Mesendoderm (in vitro differentiated cells): ENCODE results near the gene NNT.
"Not testable (repeated sequence)": the region's sequence is repeated elsewhere in the genome, so short reads cannot be mapped to it uniquely, and the experiment has no call there.

Source experiments
- DNase-seq: peaks from one replicate; pipeline ENCODE4 v3.0.0; 2013
- H2AK5ac ChIP-seq: 2 replicates; pipeline ENCODE4 v1.6.1; 2013; ENCODE audit warnings: low read length, inconsistent platforms
- H2BK120ac ChIP-seq: 2 replicates; pipeline ENCODE4 v1.6.1; 2013; ENCODE audit warnings: low read depth, mild to moderate bottlenecking, low read length, moderate library complexity, mixed read lengths
- H2BK15ac ChIP-seq: replicated peaks from 2 replicates; pipeline ENCODE4 v1.6.1; 2013; ENCODE audit warnings: low read depth, mild to moderate bottlenecking, moderate library complexity
- H2BK5ac ChIP-seq: 2 replicates; pipeline ENCODE4 v1.6.1; 2013; ENCODE audit warnings: low read length, inconsistent platforms
- H3K18ac ChIP-seq: 2 replicates; pipeline ENCODE4 v1.6.1; 2013; ENCODE audit warnings: mild to moderate bottlenecking, low read length, mixed read lengths
- H3K23ac ChIP-seq: one replicate; pipeline ENCODE4 v1.6.1; 2013; ENCODE audit warnings: low read length
- H3K27ac ChIP-seq: 2 replicates; pipeline ENCODE4 v1.5.1; 2013; ENCODE audit warnings: low read depth, mild to moderate bottlenecking, inconsistent platforms, low read length, moderate library complexity
- H3K27me3 ChIP-seq: 2 replicates; pipeline ENCODE4 v1.6.1; 2013; ENCODE audit warnings: low read length, control low read depth, mild to moderate bottlenecking, inconsistent platforms; ENCODE audit not compliant: insufficient read depth, poor library complexity
- H3K36me3 ChIP-seq: 2 replicates; pipeline ENCODE4 v1.6.1; 2013; ENCODE audit warnings: low read length, inconsistent platforms; ENCODE audit not compliant: control insufficient read depth, insufficient read depth
- H3K4ac ChIP-seq: one replicate; pipeline ENCODE4 v1.6.1; 2013; ENCODE audit warnings: low read depth, mild to moderate bottlenecking, low read length, moderate library complexity
- H3K4me1 ChIP-seq: 2 replicates; pipeline ENCODE4 v1.6.1; 2013; ENCODE audit warnings: low read depth, low read length, inconsistent platforms; ENCODE audit not compliant: control insufficient read depth
- H3K4me2 ChIP-seq: 2 replicates; pipeline ENCODE4 v1.6.1; 2013; ENCODE audit warnings: low read length
- H3K4me3 ChIP-seq: 2 replicates; pipeline ENCODE4 v1.5.1; 2013; ENCODE audit warnings: mild to moderate bottlenecking, low read length
- H3K56ac ChIP-seq: one replicate; pipeline ENCODE4 v1.6.1; 2013; ENCODE audit warnings: low read length
- H3K79me1 ChIP-seq: 2 replicates; pipeline ENCODE4 v1.6.1; 2013; ENCODE audit warnings: low read length, inconsistent platforms
- H3K79me2 ChIP-seq: 2 replicates; pipeline ENCODE4 v1.6.1; 2013; ENCODE audit warnings: mild to moderate bottlenecking, low read length; ENCODE audit not compliant: control insufficient read depth, insufficient read depth
- H3K9ac ChIP-seq: 2 replicates; pipeline ENCODE4 v1.6.1; 2013; ENCODE audit warnings: low read length, inconsistent platforms
- H4K5ac ChIP-seq: one replicate; pipeline ENCODE4 v1.6.1; 2013; ENCODE audit warnings: low read length
- H4K8ac ChIP-seq: one replicate; pipeline ENCODE4 v1.6.1; 2013; ENCODE audit warnings: low read depth, mild to moderate bottlenecking, control low read depth, low read length, moderate library complexity
- WGBS: extraction: QIAGEN DNeasy Blood & Tissue Kit; methylation state at CpG from one replicate; pipeline ENCODE4 v1.1.7; 2013; ENCODE audit warnings: low lambda C conversion rate, missing lambda C conversion rate; ENCODE audit not compliant: insufficient coverage; ENCODE audit errors: extremely low coverage; 5-methylcytosine and 5-hydroxymethylcytosine counted together

Gene NNT

DNA sequence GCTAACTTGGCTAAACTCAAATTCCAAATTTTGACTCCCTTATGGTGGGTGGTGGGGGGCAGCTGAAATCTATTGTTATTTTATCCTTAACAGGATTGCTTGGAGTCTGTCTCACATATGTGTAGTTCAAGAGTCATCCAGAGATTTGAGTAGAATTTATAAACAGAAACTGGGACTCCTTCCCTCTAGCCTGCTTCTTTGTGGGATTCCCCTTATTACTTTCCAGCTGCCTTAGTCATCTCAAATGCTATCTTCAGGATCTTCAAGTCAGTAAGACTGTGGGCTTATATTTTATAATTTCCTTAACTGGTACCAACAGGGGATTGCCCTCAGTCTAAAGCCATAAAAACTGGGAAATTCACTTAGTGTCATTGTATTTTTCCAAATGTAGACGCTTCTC, 55.5 kb downstream of the NNT start:
- H4K8ac ChIP-seq = no peak overlapping the region
- H3K79me1 ChIP-seq = no peaks in the 10 kb centered on the region
- H3K9ac ChIP-seq = no peak overlapping the region
- H3K4me2 ChIP-seq = no peak overlapping the region
- H3K36me3 ChIP-seq = no peaks in the 10 kb centered on the region
- H3K56ac ChIP-seq = no peak overlapping the region
- no peak overlapping the region for H3K4ac ChIP-seq
- H4K5ac ChIP-seq = no peak overlapping the region
- no peak overlapping the region for H2BK120ac ChIP-seq
- H3K27ac ChIP-seq = no peak overlapping the region
- H3K23ac ChIP-seq = no peak overlapping the region
- H2BK15ac ChIP-seq = no peak overlapping the region
- H2BK5ac ChIP-seq = no peak overlapping the region
- no peaks in the 10 kb centered on the region for H3K4me1 ChIP-seq
- H3K18ac ChIP-seq = no peak overlapping the region
- no peaks in the 10 kb centered on the region for H3K27me3 ChIP-seq
- H2AK5ac ChIP-seq = no peak overlapping the region
- H3K79me2 ChIP-seq = no peaks in the 10 kb centered on the region
- no peak overlapping the region for H3K4me3 ChIP-seq
- WGBS = no CpG with 5 or more reads among the region's 1 CpG
- no peak for DNase-seq

DNA sequence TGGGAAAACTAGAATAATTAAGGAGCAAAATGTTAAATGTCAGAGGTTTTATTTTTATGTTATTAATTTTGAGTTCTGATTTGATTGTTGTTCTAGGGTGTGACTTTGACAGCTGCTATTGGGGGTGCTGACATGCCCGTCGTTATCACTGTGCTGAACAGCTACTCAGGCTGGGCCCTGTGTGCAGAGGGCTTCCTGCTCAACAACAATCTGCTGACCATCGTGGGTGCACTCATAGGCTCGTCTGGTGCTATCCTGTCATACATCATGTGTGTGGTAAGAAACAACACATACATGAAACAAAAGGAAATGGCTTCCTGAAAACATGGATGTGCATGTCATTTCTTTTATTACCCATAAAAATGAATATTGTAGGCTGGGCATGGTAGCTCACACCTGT, 56.1 kb downstream of the NNT start:
- H3K18ac ChIP-seq = no peak overlapping the region
- no peak overlapping the region for H3K27ac ChIP-seq
- no peak overlapping the region for H2BK120ac ChIP-seq
- no peak overlapping the region for H3K4me2 ChIP-seq
- no peak overlapping the region for H3K9ac ChIP-seq
- no peaks in the 10 kb centered on the region for H3K36me3 ChIP-seq
- no peaks in the 10 kb centered on the region for H3K27me3 ChIP-seq
- no peak overlapping the region for H2BK5ac ChIP-seq
- no peak overlapping the region for H4K8ac ChIP-seq
- no peak overlapping the region for H2AK5ac ChIP-seq
- DNase-seq = no peak
- WGBS = no CpG with 5 or more reads among the region's 4 CpGs
- no peak overlapping the region for H3K23ac ChIP-seq
- H4K5ac ChIP-seq = no peak overlapping the region
- H3K79me1 ChIP-seq = no peaks in the 10 kb centered on the region
- no peaks in the 10 kb centered on the region for H3K79me2 ChIP-seq
- no peak overlapping the region for H3K56ac ChIP-seq
- no peak overlapping the region for H3K4me3 ChIP-seq
- no peak overlapping the region for H3K4ac ChIP-seq
- no peaks in the 10 kb centered on the region for H3K4me1 ChIP-seq
- no peak overlapping the region for H2BK15ac ChIP-seq

DNA sequence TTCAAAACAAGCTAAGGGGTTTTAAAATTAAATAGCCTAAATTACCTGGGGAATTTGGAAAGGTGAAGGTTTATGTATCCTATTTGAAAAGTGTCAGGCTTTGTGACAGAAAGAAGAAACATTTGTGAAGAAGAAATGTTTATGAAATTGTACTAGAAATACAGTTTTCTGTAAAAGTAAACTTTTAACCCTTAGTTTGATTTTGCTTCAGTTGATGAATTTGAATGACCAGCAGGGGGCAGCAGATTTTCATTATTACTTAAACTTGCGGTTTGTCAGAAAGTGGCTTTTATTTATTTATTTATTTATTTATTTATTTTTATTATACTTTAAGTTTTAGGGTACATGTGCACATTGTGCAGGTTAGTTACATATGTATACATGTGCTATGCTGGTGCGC, 58.1 kb downstream of the NNT start:
- Histone ChIP-seq H3K4ac (no peak overlapping the region), H3K4me1 (no peaks in the 10 kb centered on the region), H2BK120ac (no peak overlapping the region), H3K9ac (no peak overlapping the region), H3K27ac (no peak overlapping the region), H2BK15ac (no peak overlapping the region), H3K56ac (no peak overlapping the region), H3K4me3 (no peak overlapping the region), H2BK5ac (no peak overlapping the region), H3K4me2 (no peak overlapping the region), H3K79me2 (no peaks in the 10 kb centered on the region), H3K27me3 (no peaks in the 10 kb centered on the region), H3K23ac (no peak overlapping the region), H3K79me1 (no peaks in the 10 kb centered on the region), H3K36me3 (no peaks in the 10 kb centered on the region), H2AK5ac (no peak overlapping the region), H3K18ac (no peak overlapping the region), H4K8ac (no peak overlapping the region), H4K5ac (no peak overlapping the region)
- peak; percentile 48 for DNase-seq
- WGBS = no CpG with 5 or more reads among the region's 2 CpGs

- no peak overlapping the region for H3K9ac ChIP-seq
- no peaks in the 10 kb centered on the region for H3K79me1 ChIP-seq
- H2AK5ac ChIP-seq = no peak overlapping the region
- H4K8ac ChIP-seq = no peak overlapping the region
- H2BK5ac ChIP-seq = no peak overlapping the region
- H3K79me2 ChIP-seq = no peaks in the 10 kb centered on the region
- H2BK120ac ChIP-seq = no peak overlapping the region
- H2BK15ac ChIP-seq = no peak overlapping the region
- H3K23ac ChIP-seq = no peak overlapping the region
- no peaks in the 10 kb centered on the region for H3K4me1 ChIP-seq
- H3K18ac ChIP-seq = no peak overlapping the region
- no peak overlapping the region for H4K5ac ChIP-seq
- H3K4me3 ChIP-seq = no peak overlapping the region
- no peaks in the 10 kb centered on the region for H3K27me3 ChIP-seq
- DNase-seq = no peak
- no peak overlapping the region for H3K27ac ChIP-seq
- no peak overlapping the region for H3K56ac ChIP-seq
- H3K36me3 ChIP-seq = no peaks in the 10 kb centered on the region
- H3K4ac ChIP-seq = no peak overlapping the region
- no peak overlapping the region for H3K4me2 ChIP-seq
These were observed 60.9 kb downstream of the NNT start for GRCh38 chr5:43663916-43664315.

DNA sequence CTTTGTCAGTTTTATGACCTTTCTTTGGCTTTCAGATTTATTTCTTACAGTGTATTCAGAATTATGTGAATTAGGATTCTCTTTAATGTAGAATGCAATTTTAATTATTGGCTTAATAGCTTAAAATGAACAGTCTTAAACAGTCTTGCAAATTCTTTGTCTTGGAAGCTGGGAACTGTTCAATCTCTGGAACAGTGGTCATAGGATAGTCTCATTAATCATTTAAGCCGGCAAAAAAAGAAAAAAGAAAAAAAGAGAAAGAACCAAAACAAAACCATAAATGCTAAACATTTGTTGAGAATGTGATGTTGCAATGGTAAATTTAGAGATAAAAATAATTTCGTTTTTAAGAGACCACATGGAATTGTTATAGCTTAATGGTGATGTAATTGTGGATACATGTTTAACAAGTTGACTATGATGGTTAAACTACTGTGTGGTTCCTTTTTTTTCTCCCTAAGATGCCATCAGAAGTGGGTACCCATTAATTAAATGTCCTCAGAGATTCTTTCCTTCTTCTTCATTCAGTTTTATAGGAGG, 61.6 kb downstream of the NNT start:
- WGBS = 100% methylated on average over 1 of the region's 2 CpGs
- H2BK120ac ChIP-seq = no peak overlapping the region
- H3K36me3 ChIP-seq = no peaks in the 10 kb centered on the region
- no peak overlapping the region for H3K4me2 ChIP-seq
- H4K5ac ChIP-seq = no peak overlapping the region
- no peaks in the 10 kb centered on the region for H3K4me1 ChIP-seq
- no peak overlapping the region for H2BK5ac ChIP-seq
- no peak overlapping the region for H2AK5ac ChIP-seq
- no peaks in the 10 kb centered on the region for H3K27me3 ChIP-seq
- H3K9ac ChIP-seq = no peak overlapping the region
- H3K79me2 ChIP-seq = no peaks in the 10 kb centered on the region
- H3K4me3 ChIP-seq = no peak overlapping the region
- no peak overlapping the region for H3K4ac ChIP-seq
- no peak overlapping the region for H4K8ac ChIP-seq
- no peak overlapping the region for H2BK15ac ChIP-seq
- no peak overlapping the region for H3K18ac ChIP-seq
- no peak overlapping the region for H3K56ac ChIP-seq
- H3K79me1 ChIP-seq = no peaks in the 10 kb centered on the region
- H3K23ac ChIP-seq = no peak overlapping the region
- DNase-seq = no peak
- H3K27ac ChIP-seq = no peak overlapping the region

- not testable (repeated sequence) for H2BK15ac ChIP-seq, H2AK5ac ChIP-seq, H3K4me1 ChIP-seq, H2BK5ac ChIP-seq, H2BK120ac ChIP-seq, H3K79me2 ChIP-seq, H3K23ac ChIP-seq, H3K18ac ChIP-seq, H4K8ac ChIP-seq, H3K9ac ChIP-seq, H3K4ac ChIP-seq, H3K27ac ChIP-seq, H4K5ac ChIP-seq, H3K27me3 ChIP-seq, H3K56ac ChIP-seq, H3K4me2 ChIP-seq, DNase-seq, H3K36me3 ChIP-seq, H3K79me1 ChIP-seq, H3K4me3 ChIP-seq
- no CpG with 5 or more reads among the region's 35 CpGs for WGBS
These were observed 62.8 kb downstream of the NNT start for GRCh38 chr5:43665749-43666148.
